Mesendoderm (in vitro differentiated cells): ENCODE data around the gene SYTL3.
"Not testable (repeated sequence)": the region's sequence is repeated elsewhere in the genome, so short reads cannot be mapped to it uniquely, and the experiment has no call there.

Source experiments
- DNase-seq: peaks from one replicate; pipeline ENCODE4 v3.0.0; 2013
- H2AK5ac ChIP-seq: 2 replicates; pipeline ENCODE4 v1.6.1; 2013; ENCODE audit warnings: low read length, inconsistent platforms
- H2BK120ac ChIP-seq: 2 replicates; pipeline ENCODE4 v1.6.1; 2013; ENCODE audit warnings: low read depth, mild to moderate bottlenecking, low read length, moderate library complexity, mixed read lengths
- H2BK15ac ChIP-seq: replicated peaks from 2 replicates; pipeline ENCODE4 v1.6.1; 2013; ENCODE audit warnings: low read depth, mild to moderate bottlenecking, moderate library complexity
- H2BK5ac ChIP-seq: 2 replicates; pipeline ENCODE4 v1.6.1; 2013; ENCODE audit warnings: low read length, inconsistent platforms
- H3K18ac ChIP-seq: 2 replicates; pipeline ENCODE4 v1.6.1; 2013; ENCODE audit warnings: mild to moderate bottlenecking, low read length, mixed read lengths
- H3K23ac ChIP-seq: one replicate; pipeline ENCODE4 v1.6.1; 2013; ENCODE audit warnings: low read length
- H3K27ac ChIP-seq: 2 replicates; pipeline ENCODE4 v1.5.1; 2013; ENCODE audit warnings: low read depth, mild to moderate bottlenecking, inconsistent platforms, low read length, moderate library complexity
- H3K27me3 ChIP-seq: 2 replicates; pipeline ENCODE4 v1.6.1; 2013; ENCODE audit warnings: low read length, control low read depth, mild to moderate bottlenecking, inconsistent platforms; ENCODE audit not compliant: insufficient read depth, poor library complexity
- H3K36me3 ChIP-seq: 2 replicates; pipeline ENCODE4 v1.6.1; 2013; ENCODE audit warnings: low read length, inconsistent platforms; ENCODE audit not compliant: control insufficient read depth, insufficient read depth
- H3K4ac ChIP-seq: one replicate; pipeline ENCODE4 v1.6.1; 2013; ENCODE audit warnings: low read depth, mild to moderate bottlenecking, low read length, moderate library complexity
- H3K4me1 ChIP-seq: 2 replicates; pipeline ENCODE4 v1.6.1; 2013; ENCODE audit warnings: low read depth, low read length, inconsistent platforms; ENCODE audit not compliant: control insufficient read depth
- H3K4me2 ChIP-seq: 2 replicates; pipeline ENCODE4 v1.6.1; 2013; ENCODE audit warnings: low read length
- H3K4me3 ChIP-seq: 2 replicates; pipeline ENCODE4 v1.5.1; 2013; ENCODE audit warnings: mild to moderate bottlenecking, low read length
- H3K56ac ChIP-seq: one replicate; pipeline ENCODE4 v1.6.1; 2013; ENCODE audit warnings: low read length
- H3K79me1 ChIP-seq: 2 replicates; pipeline ENCODE4 v1.6.1; 2013; ENCODE audit warnings: low read length, inconsistent platforms
- H3K79me2 ChIP-seq: 2 replicates; pipeline ENCODE4 v1.6.1; 2013; ENCODE audit warnings: mild to moderate bottlenecking, low read length; ENCODE audit not compliant: control insufficient read depth, insufficient read depth
- H3K9ac ChIP-seq: 2 replicates; pipeline ENCODE4 v1.6.1; 2013; ENCODE audit warnings: low read length, inconsistent platforms
- H4K5ac ChIP-seq: one replicate; pipeline ENCODE4 v1.6.1; 2013; ENCODE audit warnings: low read length
- H4K8ac ChIP-seq: one replicate; pipeline ENCODE4 v1.6.1; 2013; ENCODE audit warnings: low read depth, mild to moderate bottlenecking, control low read depth, low read length, moderate library complexity
- WGBS: extraction: QIAGEN DNeasy Blood & Tissue Kit; methylation state at CpG from one replicate; pipeline ENCODE4 v1.1.7; 2013; ENCODE audit warnings: low lambda C conversion rate, missing lambda C conversion rate; ENCODE audit not compliant: insufficient coverage; ENCODE audit errors: extremely low coverage; 5-methylcytosine and 5-hydroxymethylcytosine counted together

The SYTL3 gene

DNA sequence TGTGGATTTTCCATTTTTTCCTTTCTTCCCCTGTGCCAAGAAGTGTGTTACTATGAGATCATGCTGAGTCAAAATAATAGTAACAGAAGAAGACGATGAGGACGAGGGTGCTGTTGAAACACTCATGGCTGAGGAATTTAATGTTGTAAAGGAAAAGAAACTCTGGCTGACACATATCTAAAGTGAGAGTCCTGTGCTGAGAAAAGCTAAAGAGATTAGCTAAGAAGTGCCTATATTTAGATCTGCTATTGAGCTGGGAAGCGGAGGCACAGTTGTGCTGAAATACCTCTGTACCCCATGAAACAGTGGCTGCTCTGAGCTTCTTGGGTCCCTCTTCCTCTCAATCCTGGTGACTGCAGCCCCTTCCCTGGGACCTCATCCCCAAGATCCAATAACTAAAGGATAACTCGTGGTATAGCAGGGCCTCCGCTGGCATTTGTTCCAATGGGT is 1.1 kb upstream of the SYTL3 start:
- H2AK5ac ChIP-seq = no peak overlapping the region
- no peak overlapping the region for H3K56ac ChIP-seq
- H3K36me3 ChIP-seq = no peaks in the 10 kb centered on the region
- H2BK5ac ChIP-seq = no peak overlapping the region
- H3K23ac ChIP-seq = no peak overlapping the region
- DNase-seq = no peak
- H2BK120ac ChIP-seq = no peak overlapping the region
- H2BK15ac ChIP-seq = no peak overlapping the region
- no peak overlapping the region for H3K27ac ChIP-seq
- no peak overlapping the region for H3K4me2 ChIP-seq
- peaks cover 5% of the 10 kb centered on the region for H3K79me2 ChIP-seq
- peaks cover 3% of the 10 kb centered on the region for H3K79me1 ChIP-seq
- no CpG with 5 or more reads among the region's 5 CpGs for WGBS
- no peak overlapping the region for H3K4ac ChIP-seq
- H3K4me1 ChIP-seq = no peaks in the 10 kb centered on the region
- no peak overlapping the region for H4K5ac ChIP-seq
- H4K8ac ChIP-seq = no peak overlapping the region
- no peak overlapping the region for H3K4me3 ChIP-seq
- no peaks in the 10 kb centered on the region for H3K27me3 ChIP-seq
- no peak overlapping the region for H3K9ac ChIP-seq
- H3K18ac ChIP-seq = no peak overlapping the region

- not testable (repeated sequence) for H3K36me3 ChIP-seq, DNase-seq
- WGBS = no CpG with 5 or more reads among the region's 17 CpGs
These were observed 2.3 kb downstream of the SYTL3 start for GRCh38 chr6:158651981-158652737.

GRCh38 chr6:158653577-158654354 is 3.9 kb downstream of the SYTL3 start:
- Histone ChIP-seq H2BK120ac (no peak overlapping the region), H3K79me1 (no peaks in the 10 kb centered on the region), H3K27ac (no peak overlapping the region), H4K5ac (no peak overlapping the region), H2BK5ac (no peak overlapping the region), H3K9ac (no peak overlapping the region), H3K56ac (no peak overlapping the region), H3K79me2 (no peaks in the 10 kb centered on the region), H3K36me3 (no peaks in the 10 kb centered on the region), H4K8ac (no peak overlapping the region), H3K4me1 (no peaks in the 10 kb centered on the region), H2BK15ac (no peak overlapping the region), H3K4me3 (no peak overlapping the region), H2AK5ac (no peak overlapping the region), H3K18ac (no peak overlapping the region), H3K23ac (no peak overlapping the region), H3K27me3 (no peaks in the 10 kb centered on the region), H3K4me2 (no peak overlapping the region), H3K4ac (no peak overlapping the region)
- no peak for DNase-seq
- no CpG with 5 or more reads among the region's 15 CpGs for WGBS

More at GRCh38 chr6:158651981-158652737, 2.3 kb downstream of the SYTL3 start:
- not testable (repeated sequence) for H3K4me1 ChIP-seq, H3K18ac ChIP-seq, H3K9ac ChIP-seq, H3K79me1 ChIP-seq, H3K27ac ChIP-seq, H3K23ac ChIP-seq, H2AK5ac ChIP-seq, H2BK120ac ChIP-seq, H3K79me2 ChIP-seq, H3K4me2 ChIP-seq, H3K27me3 ChIP-seq, H2BK5ac ChIP-seq, H2BK15ac ChIP-seq, H3K56ac ChIP-seq, H4K5ac ChIP-seq, H3K4ac ChIP-seq, H4K8ac ChIP-seq, H3K4me3 ChIP-seq

DNA sequence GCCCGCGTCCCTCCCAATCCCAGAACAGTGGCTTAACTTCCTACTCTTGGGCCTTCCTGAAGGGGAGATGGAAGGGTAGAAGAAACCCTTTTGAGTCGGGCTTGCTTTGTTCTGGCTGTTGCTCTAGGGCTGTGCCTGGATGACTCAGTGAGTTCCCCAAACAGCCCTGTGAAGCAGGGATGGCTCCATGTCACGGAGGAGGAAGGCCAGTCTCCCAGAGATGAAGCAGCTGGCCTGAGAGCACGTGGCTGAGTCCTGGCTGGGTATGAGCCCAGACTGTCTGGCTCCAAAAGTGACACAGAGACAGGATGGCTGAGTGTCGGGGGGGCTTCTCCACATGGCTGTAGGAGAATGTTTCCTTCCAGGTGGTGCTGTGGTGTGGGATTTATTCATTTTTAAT is 4.6 kb downstream of the SYTL3 start:
- no peak overlapping the region for H2BK5ac ChIP-seq
- no peak overlapping the region for H4K5ac ChIP-seq
- no peak overlapping the region for H3K4me3 ChIP-seq
- H3K36me3 ChIP-seq = no peaks in the 10 kb centered on the region
- no peaks in the 10 kb centered on the region for H3K27me3 ChIP-seq
- no peak overlapping the region for H3K4me2 ChIP-seq
- no peaks in the 10 kb centered on the region for H3K79me2 ChIP-seq
- WGBS = no CpG with 5 or more reads among the region's 6 CpGs
- H2BK120ac ChIP-seq = no peak overlapping the region
- no peak overlapping the region for H2AK5ac ChIP-seq
- no peak overlapping the region for H2BK15ac ChIP-seq
- H3K18ac ChIP-seq = no peak overlapping the region
- no peak overlapping the region for H3K4ac ChIP-seq
- H3K9ac ChIP-seq = no peak overlapping the region
- H3K27ac ChIP-seq = no peak overlapping the region
- no peak overlapping the region for H3K56ac ChIP-seq
- H4K8ac ChIP-seq = no peak overlapping the region
- no peaks in the 10 kb centered on the region for H3K4me1 ChIP-seq
- no peaks in the 10 kb centered on the region for H3K79me1 ChIP-seq
- no peak overlapping the region for H3K23ac ChIP-seq
- DNase-seq = no peak

GRCh38 chr6:158654960-158655489 is 5.2 kb downstream of the SYTL3 start:
- no peak overlapping the region for H3K4me2 ChIP-seq
- H3K79me2 ChIP-seq = no peaks in the 10 kb centered on the region
- H3K18ac ChIP-seq = no peak overlapping the region
- H3K27me3 ChIP-seq = no peaks in the 10 kb centered on the region
- H3K23ac ChIP-seq = no peak overlapping the region
- H3K4ac ChIP-seq = no peak overlapping the region
- no peaks in the 10 kb centered on the region for H3K79me1 ChIP-seq
- no peak overlapping the region for H2BK5ac ChIP-seq
- H3K9ac ChIP-seq = no peak overlapping the region
- no peak overlapping the region for H4K5ac ChIP-seq
- H3K36me3 ChIP-seq = no peaks in the 10 kb centered on the region
- no peak overlapping the region for H3K4me3 ChIP-seq
- DNase-seq = no peak
- H2AK5ac ChIP-seq = no peak overlapping the region
- H3K4me1 ChIP-seq = no peaks in the 10 kb centered on the region
- no CpG with 5 or more reads among the region's 10 CpGs for WGBS
- no peak overlapping the region for H2BK15ac ChIP-seq
- no peak overlapping the region for H4K8ac ChIP-seq
- no peak overlapping the region for H3K27ac ChIP-seq
- no peak overlapping the region for H3K56ac ChIP-seq
- no peak overlapping the region for H2BK120ac ChIP-seq
